H9 (cell line): ENCODE measurements around the gene PTRH1. TPM values are rescaled to one million over a fixed set of nuclear protein-coding genes. Genes with fewer than 3 reads are reported as not detected.

ENCODE experiments used
- DNase-seq: peaks from one replicate; pipeline ENCODE4 v3.0.0-alpha.2; 2017
- H2AFZ ChIP-seq: one replicate; pipeline ENCODE4 v1.6.1; 2013; ENCODE audit warnings: mild to moderate bottlenecking, low read length, control low read depth, moderate library complexity
- H2AK5ac ChIP-seq: 2 replicates; pipeline ENCODE4 v1.6.1; 2013; ENCODE audit warnings: low read length, control low read depth, mixed read lengths; ENCODE audit not compliant: insufficient read length
- H2BK120ac ChIP-seq: one replicate; pipeline ENCODE4 v1.6.1; 2013; ENCODE audit warnings: low read depth, mild to moderate bottlenecking, low read length, control low read depth, inconsistent platforms; ENCODE audit not compliant: poor library complexity, severe bottlenecking
- H2BK12ac ChIP-seq: 2 replicates; pipeline ENCODE4 v1.6.1; 2013; ENCODE audit warnings: low read length, control low read depth, mixed read lengths, low read depth; ENCODE audit not compliant: insufficient read length
- H2BK15ac ChIP-seq: 2 replicates; pipeline ENCODE4 v1.6.1; 2013; ENCODE audit warnings: low read depth, low read length, control low read depth
- H2BK20ac ChIP-seq: one replicate; pipeline ENCODE4 v1.6.1; 2013; ENCODE audit warnings: low read depth, mild to moderate bottlenecking, low read length, control low read depth, inconsistent platforms; ENCODE audit not compliant: poor library complexity, severe bottlenecking
- H2BK5ac ChIP-seq: 2 replicates; pipeline ENCODE4 v1.6.1; 2013; ENCODE audit warnings: low read length, control low read depth, mixed read lengths; ENCODE audit not compliant: insufficient read length
- H3K14ac ChIP-seq: 2 replicates; pipeline ENCODE4 v1.6.1; 2013; ENCODE audit warnings: low read length, control low read depth; ENCODE audit not compliant: insufficient read depth
- H3K18ac ChIP-seq: 2 replicates; pipeline ENCODE4 v1.6.1; 2013; ENCODE audit warnings: low read depth, mild to moderate bottlenecking, mixed read lengths, low read length, control low read depth; ENCODE audit not compliant: insufficient read length
- H3K23ac ChIP-seq: 2 replicates; pipeline ENCODE4 v1.6.1; 2013; ENCODE audit warnings: low read length, control low read depth, mixed read lengths, low read depth; ENCODE audit not compliant: insufficient read length
- H3K23me2 ChIP-seq: 2 replicates; pipeline ENCODE4 v1.6.1; 2013; ENCODE audit warnings: low read depth, mild to moderate bottlenecking, mixed read lengths, low read length, control low read depth; ENCODE audit not compliant: insufficient read length, poor library complexity, severe bottlenecking
- H3K27ac ChIP-seq: 2 replicates; pipeline ENCODE4 v1.5.1; 2013; ENCODE audit warnings: low read length, control low read depth, mixed read lengths, low read depth; ENCODE audit not compliant: insufficient read length
- H3K27me3 ChIP-seq: 2 replicates; pipeline ENCODE4 v1.6.1; 2013; ENCODE audit warnings: low read length, control low read depth, inconsistent platforms; ENCODE audit not compliant: insufficient read depth
- H3K4ac ChIP-seq: 2 replicates; pipeline ENCODE4 v1.6.1; 2013; ENCODE audit warnings: low read depth, mild to moderate bottlenecking, control low read depth, inconsistent platforms, low read length, moderate library complexity
- H3K4me1 ChIP-seq: 2 replicates; pipeline ENCODE4 v1.6.1; 2013; ENCODE audit warnings: low read length, control low read depth, inconsistent platforms; ENCODE audit not compliant: insufficient read depth
- H3K4me2 ChIP-seq: 2 replicates; pipeline ENCODE4 v1.6.1; 2013; ENCODE audit warnings: low read length, control low read depth, mixed read lengths; ENCODE audit not compliant: insufficient read length, insufficient read depth
- H3K56ac ChIP-seq: 2 replicates; pipeline ENCODE4 v1.6.1; 2013; ENCODE audit warnings: low read depth, mild to moderate bottlenecking, mixed read lengths, low read length, control low read depth; ENCODE audit not compliant: insufficient read length
- H3K79me1 ChIP-seq: 2 replicates; pipeline ENCODE4 v1.6.1; 2013; ENCODE audit warnings: low read depth, mild to moderate bottlenecking, moderate library complexity, low read length, control low read depth, inconsistent platforms; ENCODE audit not compliant: insufficient read depth, poor library complexity, severe bottlenecking
- H3K79me2 ChIP-seq: 2 replicates; pipeline ENCODE4 v1.6.1; 2013; ENCODE audit warnings: low read length, control low read depth, inconsistent platforms; ENCODE audit not compliant: insufficient read depth
- H3K9ac ChIP-seq: 2 replicates; pipeline ENCODE4 v1.6.1; 2013; ENCODE audit warnings: low read length, control low read depth, mixed read lengths; ENCODE audit not compliant: insufficient read length; ENCODE audit errors: extremely low read depth
- H3K9me3 ChIP-seq: one replicate; pipeline ENCODE4 v1.6.1; 2013; ENCODE audit warnings: low read depth, low read length, inconsistent platforms; ENCODE audit not compliant: control insufficient read depth
- H3T11ph ChIP-seq: one replicate; pipeline ENCODE4 v1.6.1; 2013; ENCODE audit warnings: mild to moderate bottlenecking, low read length, control low read depth, inconsistent platforms
- H4K20me1 ChIP-seq: one replicate; pipeline ENCODE4 v1.6.1; 2013; ENCODE audit not compliant: control insufficient read depth, insufficient read length, insufficient read depth
- H4K5ac ChIP-seq: 2 replicates; pipeline ENCODE4 v1.6.1; 2013; ENCODE audit warnings: low read depth, mild to moderate bottlenecking, mixed read lengths, low read length, control low read depth; ENCODE audit not compliant: insufficient read length
- H4K8ac ChIP-seq: replicated peaks from 2 replicates; pipeline ENCODE4 v1.6.1; 2013; ENCODE audit warnings: low read length, control low read depth, mixed read lengths, low read depth; ENCODE audit not compliant: insufficient read length
- H4K91ac ChIP-seq: 2 replicates; pipeline ENCODE4 v1.6.1; 2013; ENCODE audit warnings: low read depth, mild to moderate bottlenecking, moderate library complexity, mixed read lengths, low read length, control low read depth; ENCODE audit not compliant: insufficient read length
- H3K27ac Mint-ChIP-seq, 3 experiments: 2 replicates in 2 of 3; 3 replicates in 1 of 3; pipeline ENCODE4 v1.8.0; 2020 to 2021; ENCODE audit warnings: mixed read lengths in 3 of 3, mild to moderate bottlenecking in 1 of 3, moderate library complexity in 1 of 3
- H3K27me3 Mint-ChIP-seq: 2 replicates; pipeline ENCODE4 v1.8.0; 2021; ENCODE audit warnings: low read depth, mild to moderate bottlenecking, moderate library complexity, mixed read lengths
- H3K36me3 Mint-ChIP-seq, 3 experiments: 2 replicates in 2 of 3; 3 replicates in 1 of 3; pipeline ENCODE4 v1.8.0; 2020 to 2021; ENCODE audit warnings: low read depth in 3 of 3, mixed read lengths in 3 of 3; ENCODE audit not compliant: insufficient read depth in 1 of 3
- H3K4me1 Mint-ChIP-seq, 2 experiments: 2 replicates each; pipeline ENCODE4 v1.8.0; 2020; ENCODE audit warnings: mixed read lengths in 2 of 2
- H3K4me3 Mint-ChIP-seq, 2 experiments: 2 replicates in 1 of 2; 3 replicates in 1 of 2; pipeline ENCODE4 v1.8.0; 2020 to 2021; ENCODE audit warnings: mild to moderate bottlenecking in 2 of 2, mixed read lengths in 2 of 2, moderate library complexity in 1 of 2
- H3K9me3 Mint-ChIP-seq, 2 experiments: 2 replicates in 1 of 2; 3 replicates in 1 of 2; pipeline ENCODE4 v1.8.0; 2020; ENCODE audit warnings: mild to moderate bottlenecking in 2 of 2, mixed read lengths in 2 of 2, moderate library complexity in 1 of 2
- WGBS: extraction: QIAGEN DNeasy Blood & Tissue Kit; methylation state at CpG from one replicate; pipeline ENCODE4 v1.1.7; 2013; ENCODE audit warnings: missing lambda C conversion rate, low lambda C conversion rate, mixed read lengths; ENCODE audit not compliant: insufficient read length; ENCODE audit errors: extremely low coverage; 5-methylcytosine and 5-hydroxymethylcytosine counted together
- total RNA-seq: library from RNA; stranded (reverse); gene quantifications from 2 replicates; pipeline ENCODE4 v1.2.1, GENCODE V29; 2021
- TF ChIP-seq, protein P1 (sequence below): fragments of 200-600 bp; sonication (generic); conservative IDR thresholded peaks from 3 replicates; pipeline ENCODE4 v1.8.0; 2021; ENCODE audit warnings: antibody characterized with exemption, mild to moderate bottlenecking

PTRH1 gene
- total RNA-seq, 1 experiment from 2014 or later, result 10.9 TPM

DNA sequence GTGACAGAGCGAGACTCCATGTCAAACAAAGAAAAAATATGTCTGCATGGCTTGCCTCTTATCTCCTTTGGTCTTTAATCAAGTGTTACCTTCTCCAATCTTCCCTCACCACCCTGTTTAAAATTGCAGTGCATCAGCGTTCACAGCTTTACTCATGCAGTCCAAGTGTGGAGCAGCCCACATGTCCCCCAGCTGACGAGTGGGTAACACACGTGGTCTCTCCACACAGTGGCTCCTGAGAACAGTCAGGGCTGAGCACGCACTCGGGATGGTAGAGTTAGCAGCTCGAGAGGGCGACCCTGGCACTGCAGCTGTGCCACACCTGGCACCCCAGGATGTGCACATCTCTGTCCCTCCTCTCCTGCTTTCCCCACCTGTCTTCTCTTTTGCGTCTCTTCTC, 34.6 kb downstream of the PTRH1 start:
- no CpG with 5 or more reads among the region's 9 CpGs for WGBS
- Histone ChIP-seq H3K4ac (no peak overlapping the region), H4K5ac (no peak overlapping the region), H3K14ac (no peak overlapping the region), H4K20me1 (no peaks in the 10 kb centered on the region), H2BK20ac (no peak overlapping the region), H3K4me1 (no peaks in the 10 kb centered on the region), H3K9ac (no peak overlapping the region), H3K4me2 (no peak overlapping the region), H3K23ac (no peak overlapping the region), H3K56ac (no peak overlapping the region), H3K9me3 (no peaks in the 10 kb centered on the region), H3K18ac (no peak overlapping the region), H3K27ac (no peak overlapping the region), H3K27me3 (no peaks in the 10 kb centered on the region), H3K79me2 (no peaks in the 10 kb centered on the region), H2BK12ac (no peak overlapping the region), H3T11ph (no peak overlapping the region), H4K8ac (no peak overlapping the region), H4K91ac (no peak overlapping the region), H2AFZ (no peak overlapping the region), H3K79me1 (no peaks in the 10 kb centered on the region), H3K23me2 (no peaks in the 10 kb centered on the region), H2BK120ac (no peak overlapping the region), H2AK5ac (no peak overlapping the region), H2BK15ac (no peak overlapping the region), H2BK5ac (no peak overlapping the region)
- Mint-ChIP-seq H3K4me3 (no peak overlapping the region), H3K27ac (no peak overlapping the region), H3K36me3 (peaks cover 23 to 51% (median 28%) of the 10 kb centered on the region in 3 experiments; a peak in 6 of 7 replicates), H3K9me3 (no peaks in the 10 kb centered on the region), H3K4me1 (no peaks in the 10 kb centered on the region), H3K27me3 (no peaks in the 10 kb centered on the region)
- no peak for DNase-seq
- TF ChIP-seq, protein P1, sequence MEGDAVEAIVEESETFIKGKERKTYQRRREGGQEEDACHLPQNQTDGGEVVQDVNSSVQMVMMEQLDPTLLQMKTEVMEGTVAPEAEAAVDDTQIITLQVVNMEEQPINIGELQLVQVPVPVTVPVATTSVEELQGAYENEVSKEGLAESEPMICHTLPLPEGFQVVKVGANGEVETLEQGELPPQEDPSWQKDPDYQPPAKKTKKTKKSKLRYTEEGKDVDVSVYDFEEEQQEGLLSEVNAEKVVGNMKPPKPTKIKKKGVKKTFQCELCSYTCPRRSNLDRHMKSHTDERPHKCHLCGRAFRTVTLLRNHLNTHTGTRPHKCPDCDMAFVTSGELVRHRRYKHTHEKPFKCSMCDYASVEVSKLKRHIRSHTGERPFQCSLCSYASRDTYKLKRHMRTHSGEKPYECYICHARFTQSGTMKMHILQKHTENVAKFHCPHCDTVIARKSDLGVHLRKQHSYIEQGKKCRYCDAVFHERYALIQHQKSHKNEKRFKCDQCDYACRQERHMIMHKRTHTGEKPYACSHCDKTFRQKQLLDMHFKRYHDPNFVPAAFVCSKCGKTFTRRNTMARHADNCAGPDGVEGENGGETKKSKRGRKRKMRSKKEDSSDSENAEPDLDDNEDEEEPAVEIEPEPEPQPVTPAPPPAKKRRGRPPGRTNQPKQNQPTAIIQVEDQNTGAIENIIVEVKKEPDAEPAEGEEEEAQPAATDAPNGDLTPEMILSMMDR, result no peak
